BLaER1 (cell line): ENCODE data around the gene CXCL5.

Experiments used
- H3K27ac ChIP-seq: shearing (Covaris generic); formaldehyde crosslinking; 2 replicates; pipeline ENCODE4 v1.8.1; 2022
- H3K27me3 ChIP-seq: shearing (Covaris generic); formaldehyde crosslinking; 2 replicates; pipeline ENCODE4 v1.8.1; 2022
- H3K36me3 ChIP-seq: shearing (Covaris generic); formaldehyde crosslinking; 2 replicates; pipeline ENCODE4 v1.8.1; 2022
- H3K4me1 ChIP-seq: shearing (Covaris generic); formaldehyde crosslinking; 2 replicates; pipeline ENCODE4 v1.8.1; 2022
- H3K4me2 ChIP-seq: shearing (Covaris generic); formaldehyde crosslinking; 2 replicates; pipeline ENCODE4 v1.8.1; 2022
- H3K4me3 ChIP-seq: shearing (Covaris generic); formaldehyde crosslinking; 2 replicates; pipeline ENCODE4 v1.8.1; 2022
- H3K9ac ChIP-seq: shearing (Covaris generic); formaldehyde crosslinking; 2 replicates; pipeline ENCODE4 v1.8.1; 2022
- H3K9me3 ChIP-seq: shearing (Covaris generic); formaldehyde crosslinking; 2 replicates; pipeline ENCODE4 v1.8.1; 2022
- H4K20me1 ChIP-seq: shearing (Covaris generic); formaldehyde crosslinking; 2 replicates; pipeline ENCODE4 v1.8.1; 2022
- Cebpa-rat ChIP-seq: shearing (Covaris generic); IDR thresholded peaks from 2 replicates; pipeline ENCODE4 v1.8.1; 2022

The CXCL5 gene

GRCh38 chr4:74037076-74037955 lies 38.8 kb upstream of the CXCL5 start:
- Histone ChIP-seq H3K4me2 (no peak overlapping the region), H3K4me3 (no peak overlapping the region), H3K4me1 (no peaks in the 10 kb centered on the region), H3K27me3 (no peaks in the 10 kb centered on the region), H3K9me3 (peaks cover 9% of the 10 kb centered on the region), H4K20me1 (no peaks in the 10 kb centered on the region), H3K9ac (no peak overlapping the region), H3K27ac (no peak overlapping the region), H3K36me3 (no peaks in the 10 kb centered on the region)
- TF ChIP-seq Cebpa-rat, result no peak

DNA sequence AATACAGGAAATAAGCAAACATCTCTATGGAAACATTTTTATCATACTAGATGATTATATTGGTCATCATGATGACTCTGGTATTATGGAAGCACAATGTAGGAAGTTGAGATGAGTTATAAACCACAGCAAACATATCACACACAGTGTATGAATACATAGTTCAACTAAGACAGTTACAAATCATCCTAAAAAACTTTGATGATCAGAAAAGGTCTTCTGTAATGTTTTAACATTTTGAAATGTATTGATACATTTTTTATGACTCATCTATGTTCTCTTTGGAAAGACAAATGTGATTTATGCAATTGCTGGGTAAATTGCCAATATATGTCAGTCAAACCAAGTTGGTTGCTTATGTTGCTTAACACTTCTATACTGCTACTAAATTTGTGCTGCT lies 35.3 kb upstream of the CXCL5 start:
- H3K27me3 ChIP-seq, result no peaks in the 10 kb centered on the region
- no peak overlapping the region for H3K4me3 ChIP-seq
- H3K4me1 ChIP-seq, result no peaks in the 10 kb centered on the region
- no peaks in the 10 kb centered on the region for H4K20me1 ChIP-seq
- no peak overlapping the region for H3K9ac ChIP-seq
- no peak overlapping the region for H3K27ac ChIP-seq
- no peak for TF ChIP-seq Cebpa-rat
- peaks cover 7% of the 10 kb centered on the region for H3K9me3 ChIP-seq
- no peak overlapping the region for H3K4me2 ChIP-seq
- no peaks in the 10 kb centered on the region for H3K36me3 ChIP-seq

DNA sequence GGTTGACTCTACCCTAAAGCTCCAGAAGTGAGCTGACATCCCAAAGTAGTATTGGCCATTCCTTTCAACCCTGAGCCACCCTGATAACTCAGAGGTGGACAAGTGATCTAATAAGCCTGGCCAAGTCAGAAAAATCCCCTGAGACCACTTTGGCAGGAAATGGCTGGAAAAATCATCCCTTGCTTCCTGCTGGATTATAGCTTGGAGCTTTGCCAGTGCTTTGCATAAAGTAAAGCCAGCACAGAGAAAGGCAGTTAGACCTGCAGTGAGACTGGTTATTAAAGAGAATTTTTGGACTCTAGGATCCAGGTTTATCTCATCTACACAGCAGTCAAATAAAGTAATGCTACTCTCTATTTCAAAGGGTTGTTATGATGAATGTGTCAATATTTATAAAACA lies 33.6 kb upstream of the CXCL5 start:
- Histone ChIP-seq H3K36me3 (no peaks in the 10 kb centered on the region), H3K27ac (no peak overlapping the region), H3K27me3 (no peaks in the 10 kb centered on the region), H3K4me1 (no peaks in the 10 kb centered on the region), H3K4me3 (no peak overlapping the region), H3K9me3 (no peaks in the 10 kb centered on the region), H4K20me1 (no peaks in the 10 kb centered on the region), H3K9ac (no peak overlapping the region), H3K4me2 (no peak overlapping the region)
- no peak for TF ChIP-seq Cebpa-rat

DNA sequence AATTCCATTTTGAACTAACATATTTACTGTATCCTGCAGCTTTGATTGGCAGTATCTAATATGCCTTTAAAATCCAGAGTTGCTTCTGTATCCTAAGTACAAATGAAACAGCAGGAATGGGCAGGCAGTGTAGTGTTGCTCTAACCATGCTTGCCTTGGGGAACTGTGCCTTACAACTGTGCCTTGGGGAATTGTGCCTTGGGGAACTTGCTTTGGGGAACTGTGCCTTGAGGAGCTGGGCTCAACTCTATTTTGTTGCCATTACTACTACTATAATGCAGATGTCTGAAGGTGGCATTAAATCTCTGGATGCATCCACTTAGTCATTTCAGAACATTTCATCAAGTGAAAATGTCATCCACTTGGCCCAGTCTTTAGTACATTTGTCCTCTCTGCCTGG lies 33.1 kb upstream of the CXCL5 start:
- Histone ChIP-seq H3K9ac (no peak overlapping the region), H3K4me2 (no peak overlapping the region), H3K4me1 (no peaks in the 10 kb centered on the region), H3K9me3 (no peaks in the 10 kb centered on the region), H4K20me1 (no peaks in the 10 kb centered on the region), H3K27me3 (no peaks in the 10 kb centered on the region), H3K4me3 (no peak overlapping the region), H3K27ac (no peak overlapping the region), H3K36me3 (no peaks in the 10 kb centered on the region)
- TF ChIP-seq Cebpa-rat, result no peak

DNA sequence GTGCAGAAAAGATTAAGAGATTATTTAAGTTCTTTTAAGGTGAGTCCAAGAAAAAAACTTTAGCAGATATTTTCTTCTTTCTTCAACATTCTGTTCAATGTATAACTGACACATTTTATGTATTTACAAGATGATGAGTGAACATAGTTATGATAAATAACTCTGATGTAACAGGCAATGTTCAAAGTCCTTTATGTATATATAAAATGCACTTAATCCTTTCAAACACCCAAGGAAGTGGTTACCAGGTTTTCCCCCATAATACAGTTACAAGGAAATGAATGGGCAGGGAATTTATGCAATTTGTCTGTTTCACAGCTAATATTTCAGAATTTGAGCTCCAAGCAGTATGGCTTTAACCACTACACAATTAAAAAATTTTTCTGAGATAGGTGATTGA lies 31.8 kb upstream of the CXCL5 start:
- Histone ChIP-seq H3K4me1 (no peaks in the 10 kb centered on the region), H3K4me2 (no peak overlapping the region), H3K9ac (no peak overlapping the region)

DNA sequence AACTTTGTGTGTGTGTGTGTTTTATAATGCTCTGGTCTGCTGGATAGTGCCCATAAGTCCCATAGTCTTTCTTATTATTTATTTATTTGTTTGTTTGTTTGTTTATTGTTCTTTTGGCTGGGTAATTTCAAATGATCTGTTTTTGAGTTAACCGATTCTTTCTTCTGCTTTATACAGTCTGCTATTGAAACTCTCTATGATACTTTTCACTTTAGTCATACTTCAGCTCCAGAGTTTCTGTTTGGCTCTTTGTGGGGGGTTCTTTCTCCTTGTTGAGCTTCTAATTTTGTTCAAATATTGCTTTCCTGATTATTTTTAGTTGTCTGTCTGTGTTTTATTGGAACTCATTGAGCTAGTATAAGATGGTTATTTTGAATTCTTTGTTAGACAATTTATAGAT lies 30.0 kb upstream of the CXCL5 start:
- Histone ChIP-seq H3K4me3 (no peak overlapping the region), H3K4me1 (no peaks in the 10 kb centered on the region), H3K4me2 (no peak overlapping the region), H3K27me3 (no peaks in the 10 kb centered on the region), H3K27ac (no peak overlapping the region), H3K9me3 (0 out of 2 replicates have a peak, but pooled peaks cover 5% of the 10 kb centered on the region), H4K20me1 (no peaks in the 10 kb centered on the region), H3K9ac (no peak overlapping the region), H3K36me3 (no peaks in the 10 kb centered on the region)
- no peak for TF ChIP-seq Cebpa-rat

More for the DNA sequence above, 31.8 kb upstream of the CXCL5 start:
- H3K36me3 ChIP-seq, result no peaks in the 10 kb centered on the region
- TF ChIP-seq Cebpa-rat, result no peak
- 0 out of 2 replicates have a peak, but pooled peaks cover 5% of the 10 kb centered on the region for H3K9me3 ChIP-seq
- no peaks in the 10 kb centered on the region for H4K20me1 ChIP-seq
- H3K27ac ChIP-seq, result no peak overlapping the region
- H3K4me3 ChIP-seq, result no peak overlapping the region
- no peaks in the 10 kb centered on the region for H3K27me3 ChIP-seq

DNA sequence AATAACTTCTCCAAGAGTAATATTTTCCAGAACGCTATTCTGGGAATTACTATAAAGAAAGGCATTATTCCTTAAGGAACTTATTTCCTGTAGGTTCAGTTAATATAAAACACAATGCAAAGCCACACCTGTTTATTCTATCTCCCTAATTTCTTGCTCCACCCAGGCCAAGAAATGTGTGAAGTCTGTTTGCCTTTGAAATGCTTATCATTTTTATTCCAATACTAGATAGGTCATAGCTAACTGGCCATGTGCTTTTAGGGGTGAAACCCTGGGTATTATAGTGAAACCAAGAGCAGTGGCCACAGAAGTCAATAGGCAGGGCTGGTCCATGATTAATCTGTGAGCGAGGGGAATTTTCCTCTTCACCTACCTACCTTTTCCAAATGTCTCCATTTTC lies 25.2 kb upstream of the CXCL5 start:
- Histone ChIP-seq H3K9me3 (0 out of 2 replicates have a peak, but pooled peaks cover 5% of the 10 kb centered on the region), H3K36me3 (no peaks in the 10 kb centered on the region), H3K27ac (no peak overlapping the region), H3K4me1 (no peaks in the 10 kb centered on the region), H3K27me3 (no peaks in the 10 kb centered on the region), H3K4me2 (no peak overlapping the region), H4K20me1 (no peaks in the 10 kb centered on the region), H3K4me3 (no peak overlapping the region), H3K9ac (no peak overlapping the region)
- TF ChIP-seq Cebpa-rat, result no peak

GRCh38 chr4:74021601-74022000 lies 23.1 kb upstream of the CXCL5 start:
- H4K20me1 ChIP-seq, result no peaks in the 10 kb centered on the region
- TF ChIP-seq Cebpa-rat, result no peak
- no peaks in the 10 kb centered on the region for H3K27me3 ChIP-seq
- no peak overlapping the region for H3K27ac ChIP-seq
- H3K36me3 ChIP-seq, result no peaks in the 10 kb centered on the region
- H3K4me3 ChIP-seq, result no peak overlapping the region
- H3K4me1 ChIP-seq, result no peaks in the 10 kb centered on the region
- no peak overlapping the region for H3K4me2 ChIP-seq
- no peak overlapping the region for H3K9ac ChIP-seq
- H3K9me3 ChIP-seq, result 0 out of 2 replicates have a peak, but pooled peaks cover 5% of the 10 kb centered on the region

DNA sequence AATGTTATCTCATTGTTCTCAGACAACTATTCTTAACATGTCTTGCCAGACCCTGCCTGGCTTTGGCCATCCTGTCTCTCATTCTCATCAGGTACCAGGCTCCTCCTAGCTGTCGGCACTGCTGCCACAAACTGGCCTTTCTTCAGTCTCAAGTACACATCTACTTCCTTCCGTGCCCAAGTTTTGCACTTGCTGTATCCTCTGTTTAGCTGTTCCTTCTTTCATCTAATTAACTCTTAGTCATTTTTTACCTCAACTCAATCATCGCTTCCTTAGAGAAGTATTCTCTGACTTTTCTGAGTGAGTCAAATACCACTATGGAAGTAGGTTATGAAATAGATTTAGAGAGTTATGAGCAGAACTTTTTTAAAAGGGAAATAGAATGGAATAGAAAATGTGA lies 20.3 kb upstream of the CXCL5 start:
- no peak for TF ChIP-seq Cebpa-rat
- no peak overlapping the region for H3K4me3 ChIP-seq
- no peaks in the 10 kb centered on the region for H3K4me1 ChIP-seq
- no peaks in the 10 kb centered on the region for H3K36me3 ChIP-seq
- H3K27ac ChIP-seq, result no peak overlapping the region
- H3K9ac ChIP-seq, result no peak overlapping the region
- no peaks in the 10 kb centered on the region for H3K9me3 ChIP-seq
- H3K27me3 ChIP-seq, result no peaks in the 10 kb centered on the region
- no peaks in the 10 kb centered on the region for H4K20me1 ChIP-seq
- no peak overlapping the region for H3K4me2 ChIP-seq

GRCh38 chr4:74018116-74018515 lies 19.6 kb upstream of the CXCL5 start:
- no peak overlapping the region for H3K4me3 ChIP-seq
- H3K4me2 ChIP-seq, result no peak overlapping the region

More at GRCh38 chr4:74018116-74018515, 19.6 kb upstream of the CXCL5 start:
- Histone ChIP-seq H3K9me3 (no peaks in the 10 kb centered on the region), H3K9ac (no peak overlapping the region), H3K27ac (no peak overlapping the region), H4K20me1 (no peaks in the 10 kb centered on the region), H3K27me3 (no peaks in the 10 kb centered on the region), H3K36me3 (no peaks in the 10 kb centered on the region), H3K4me1 (no peaks in the 10 kb centered on the region)
- TF ChIP-seq Cebpa-rat, result no peak
